VCaP (cell line): ENCODE data around the gene TNS1.

Experiments
- H3K27ac ChIP-seq: fragments of 450-650 bp; 2 replicates; pipeline ENCODE4 v1.5.1; 2017
- TF ChIP-seq, protein P1 (sequence below): fragments of 450-650 bp; conservative IDR thresholded peaks from 2 replicates; pipeline ENCODE4 v1.5.1; 2017; ENCODE audit warnings: mild to moderate bottlenecking, moderate library complexity

Gene TNS1

DNA sequence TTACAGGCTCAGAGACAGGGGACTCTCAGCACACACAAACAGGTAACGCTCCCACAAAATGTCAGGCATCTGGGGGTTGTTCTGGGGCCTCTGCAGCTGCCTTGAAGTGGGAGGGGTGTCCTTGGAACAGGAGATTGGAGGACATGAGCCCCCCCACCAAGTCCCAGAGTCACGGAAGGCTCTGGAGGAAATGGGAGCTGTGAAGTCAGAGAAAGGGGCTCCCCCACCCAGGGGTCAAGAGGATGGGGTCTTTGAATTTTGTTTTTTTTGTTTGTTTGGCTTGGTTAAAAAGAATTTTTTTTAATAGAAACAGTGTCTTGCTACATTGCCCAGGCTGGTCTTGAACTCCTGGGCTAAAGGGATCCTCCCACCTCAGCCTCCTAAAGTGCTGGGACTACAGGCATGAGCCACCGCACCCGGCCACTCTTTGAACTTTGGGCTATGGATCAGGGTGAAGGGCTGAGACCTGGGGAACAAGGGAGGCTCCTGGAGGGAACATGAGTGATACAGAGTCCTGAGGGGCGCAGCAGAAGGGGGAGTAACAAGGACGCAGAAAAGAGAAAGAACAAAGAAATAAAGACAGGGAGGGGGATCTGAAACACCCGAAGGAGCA is 46.8 kb downstream of the TNS1 start:
- no peak overlapping the region for H3K27ac ChIP-seq
- TF ChIP-seq, protein P1, sequence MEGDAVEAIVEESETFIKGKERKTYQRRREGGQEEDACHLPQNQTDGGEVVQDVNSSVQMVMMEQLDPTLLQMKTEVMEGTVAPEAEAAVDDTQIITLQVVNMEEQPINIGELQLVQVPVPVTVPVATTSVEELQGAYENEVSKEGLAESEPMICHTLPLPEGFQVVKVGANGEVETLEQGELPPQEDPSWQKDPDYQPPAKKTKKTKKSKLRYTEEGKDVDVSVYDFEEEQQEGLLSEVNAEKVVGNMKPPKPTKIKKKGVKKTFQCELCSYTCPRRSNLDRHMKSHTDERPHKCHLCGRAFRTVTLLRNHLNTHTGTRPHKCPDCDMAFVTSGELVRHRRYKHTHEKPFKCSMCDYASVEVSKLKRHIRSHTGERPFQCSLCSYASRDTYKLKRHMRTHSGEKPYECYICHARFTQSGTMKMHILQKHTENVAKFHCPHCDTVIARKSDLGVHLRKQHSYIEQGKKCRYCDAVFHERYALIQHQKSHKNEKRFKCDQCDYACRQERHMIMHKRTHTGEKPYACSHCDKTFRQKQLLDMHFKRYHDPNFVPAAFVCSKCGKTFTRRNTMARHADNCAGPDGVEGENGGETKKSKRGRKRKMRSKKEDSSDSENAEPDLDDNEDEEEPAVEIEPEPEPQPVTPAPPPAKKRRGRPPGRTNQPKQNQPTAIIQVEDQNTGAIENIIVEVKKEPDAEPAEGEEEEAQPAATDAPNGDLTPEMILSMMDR, result no peak

DNA sequence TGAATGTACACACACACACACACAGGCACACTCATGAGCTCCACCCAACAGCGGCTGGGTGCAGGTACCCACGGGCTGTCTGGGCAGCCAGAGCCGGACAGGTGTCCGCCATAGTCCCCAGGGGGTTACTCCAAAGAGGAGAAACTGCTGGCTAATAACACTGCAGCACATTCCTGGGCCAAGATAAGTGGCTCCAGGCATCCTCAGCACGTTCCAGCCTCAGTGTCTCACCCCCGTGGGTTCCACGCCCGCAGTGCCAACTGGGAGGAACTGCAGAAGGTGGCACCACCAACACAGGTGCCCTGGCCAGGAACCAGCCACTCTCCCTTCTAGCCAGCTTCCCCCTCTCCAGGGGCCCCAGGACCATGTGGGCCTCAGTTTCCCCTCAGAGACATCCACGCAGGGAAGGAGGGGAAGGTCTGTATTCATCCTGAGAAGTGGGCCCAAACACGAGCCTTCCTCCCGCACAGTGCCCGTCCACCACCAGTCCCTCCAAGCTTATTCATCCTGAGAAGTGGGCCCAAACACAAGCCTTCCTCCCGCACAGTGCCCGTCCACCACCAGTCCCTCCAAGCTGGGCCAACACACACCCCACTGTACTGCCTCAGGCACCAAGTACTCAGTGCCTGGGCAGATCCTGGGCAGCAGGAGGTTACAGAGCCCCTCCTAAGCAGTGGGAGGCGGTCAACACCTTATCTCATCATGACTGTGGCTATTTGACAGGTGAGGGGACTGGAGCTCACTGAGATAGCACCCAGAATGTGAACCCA is 47.6 kb downstream of the TNS1 start:
- peak overlapping the region; percentile 27; the same call in 1 of the 2 replicates for H3K27ac ChIP-seq
- TF ChIP-seq, protein P1, result no peak

DNA sequence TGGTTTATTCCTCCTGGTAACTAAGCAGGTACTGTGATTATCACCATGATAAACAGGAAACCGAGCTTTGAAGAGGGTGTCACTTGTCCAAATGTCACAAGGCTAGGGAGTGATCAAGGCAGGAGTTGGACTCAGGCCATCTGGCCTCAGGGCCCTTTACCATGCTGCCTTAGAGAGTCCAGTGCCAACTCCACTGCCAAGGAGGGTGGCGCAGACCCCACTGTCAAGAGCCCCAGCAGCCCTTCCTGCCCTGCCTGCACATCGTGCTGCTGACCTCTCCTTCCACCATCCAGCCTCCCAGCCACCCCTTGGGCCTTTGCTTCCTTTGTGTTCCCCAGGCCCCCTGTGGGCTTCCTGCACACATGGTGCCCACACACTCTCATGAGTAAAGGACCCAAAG is 48.3 kb downstream of the TNS1 start:
- H3K27ac ChIP-seq, result peak overlapping the region; percentile 27; the same call in 1 of the 2 replicates
- TF ChIP-seq, protein P1, result no peak

DNA sequence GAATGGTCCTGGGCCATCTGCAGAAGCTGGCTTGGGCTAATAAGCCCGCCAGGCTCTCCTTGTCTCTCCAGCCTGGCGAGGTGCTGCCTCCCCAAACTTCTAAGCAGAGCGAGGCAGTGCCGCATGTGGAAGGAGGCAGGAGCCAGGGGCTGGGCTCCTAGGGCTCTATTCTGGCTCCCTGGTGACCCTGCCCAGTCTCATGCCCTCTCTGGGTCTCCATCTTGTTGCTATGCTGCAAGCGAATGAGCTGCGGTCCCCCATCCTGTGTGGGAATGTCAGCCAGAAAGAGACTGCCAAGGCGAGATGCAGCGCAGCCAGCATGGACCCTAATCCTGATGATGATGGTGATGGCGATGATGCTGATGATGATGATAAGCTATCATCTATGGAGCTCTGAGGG is 48.7 kb downstream of the TNS1 start:
- H3K27ac ChIP-seq, result peak overlapping the region; percentile 5; the same call in 1 of the 2 replicates
- TF ChIP-seq, protein P1, result no peak

DNA sequence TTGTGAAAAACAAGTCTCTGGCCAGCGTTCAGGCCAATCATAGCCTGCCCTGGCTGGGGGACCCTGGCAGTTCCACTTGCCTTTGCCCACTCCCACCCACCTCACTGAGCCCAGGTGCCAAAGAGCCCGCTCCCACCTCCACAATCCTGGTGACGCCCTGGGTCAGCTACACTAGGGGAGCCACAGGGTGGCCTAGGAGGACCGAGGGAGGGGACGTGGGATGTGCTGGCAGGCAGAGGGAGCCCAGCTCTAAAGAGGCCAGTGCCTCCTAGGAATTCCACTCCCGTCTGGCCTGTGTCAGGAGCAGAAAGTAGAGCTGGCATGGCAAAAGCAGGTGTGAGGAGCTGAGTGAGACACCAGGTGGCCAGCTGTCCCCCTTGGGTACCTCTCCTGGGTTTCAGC is 49.3 kb downstream of the TNS1 start:
- TF ChIP-seq, protein P1, result no peak
- peak overlapping the region; percentile 5; the same call in 1 of the 2 replicates for H3K27ac ChIP-seq

DNA sequence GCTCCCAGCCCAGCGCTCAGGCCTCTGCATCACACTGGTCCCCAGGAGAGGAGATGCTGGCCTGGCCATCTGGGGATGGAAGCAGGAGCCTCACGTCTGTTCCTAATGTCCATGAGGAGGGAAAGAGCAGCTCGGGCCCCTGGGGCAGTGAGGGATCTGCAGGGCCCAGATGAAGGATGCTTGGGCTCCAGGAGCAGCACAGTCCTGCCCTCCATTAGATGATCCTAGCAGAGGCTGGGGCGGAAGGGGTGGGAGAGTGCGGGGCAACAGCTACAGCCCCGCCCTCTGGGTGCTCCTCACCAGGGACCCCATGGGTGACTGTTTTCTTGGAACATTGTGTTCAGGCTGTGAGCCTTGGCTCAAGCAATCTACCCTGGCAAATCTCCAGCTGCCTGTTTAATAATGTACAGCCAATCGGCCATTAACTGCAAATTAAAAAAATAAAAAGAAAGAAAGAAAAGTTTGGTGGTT is 49.7 kb downstream of the TNS1 start:
- TF ChIP-seq, protein P1, result no peak
- H3K27ac ChIP-seq, result peak overlapping the region; percentile 5; the same call in 1 of the 2 replicates

DNA sequence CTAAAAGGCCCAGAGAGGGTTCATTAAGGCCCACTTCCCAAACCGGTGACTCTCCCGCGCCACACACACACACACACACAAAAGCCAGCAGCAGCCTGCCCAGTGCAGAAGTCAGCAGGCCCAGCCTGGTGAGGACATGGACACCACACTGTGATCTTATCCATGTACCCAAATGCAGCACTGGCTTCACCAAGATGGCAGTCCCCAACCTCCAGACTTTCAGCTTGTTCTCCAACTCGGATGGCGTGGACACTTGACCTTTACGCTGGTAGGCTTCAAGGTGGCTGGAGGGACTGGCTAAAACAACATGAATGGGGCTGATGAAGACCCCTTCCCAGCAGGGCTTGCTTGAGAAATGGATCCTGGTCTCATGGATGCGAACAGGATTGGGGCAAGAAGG is 50.4 kb downstream of the TNS1 start:
- no peak overlapping the region for H3K27ac ChIP-seq
- TF ChIP-seq, protein P1, result no peak
